BLaER1 treated with 17β-estradiol and CSF1 and Interleukin-3, amounts not matched to agents 10 nM and 100 nM (cell line): ENCODE measurements around the gene CRISPLD2.

ENCODE experiments used
- H3K27ac ChIP-seq, 11 experiments: shearing (Covaris generic); formaldehyde crosslinking; 2 replicates each; pipeline ENCODE4 v1.8.1; 2022
- H3K27me3 ChIP-seq, 11 experiments: shearing (Covaris generic); formaldehyde crosslinking; 2 replicates each; pipeline ENCODE4 v1.8.1; 2022
- H3K36me3 ChIP-seq, 11 experiments: shearing (Covaris generic); formaldehyde crosslinking; 2 replicates each; pipeline ENCODE4 v1.8.1; 2022
- H3K4me1 ChIP-seq, 10 experiments: shearing (Covaris generic); formaldehyde crosslinking; 2 replicates each; pipeline ENCODE4 v1.8.1; 2022
- H3K4me2 ChIP-seq, 11 experiments: shearing (Covaris generic); formaldehyde crosslinking; 2 replicates each; pipeline ENCODE4 v1.8.1; 2022
- H3K4me3 ChIP-seq, 10 experiments: shearing (Covaris generic); formaldehyde crosslinking; 2 replicates each; pipeline ENCODE4 v1.8.1; 2022
- H3K9ac ChIP-seq, 11 experiments: shearing (Covaris generic); formaldehyde crosslinking; 2 replicates each; pipeline ENCODE4 v1.8.1; 2022
- H3K9me3 ChIP-seq, 11 experiments: shearing (Covaris generic); formaldehyde crosslinking; replicated peaks in 1 of 11; 2 replicates each; pipeline ENCODE4 v1.8.1; 2022
- H4K20me1 ChIP-seq, 11 experiments: shearing (Covaris generic); formaldehyde crosslinking; 2 replicates each; pipeline ENCODE4 v1.8.1; 2022
- Cebpa-rat ChIP-seq, 11 experiments: shearing (Covaris generic); IDR thresholded peaks; 2 replicates each; pipeline ENCODE4 v1.8.1; 2022

The CRISPLD2 gene

GRCh38 chr16:84819644-84820304 lies at the start of gene CRISPLD2:
TSS of gene CRISPLD2 (plus strand) at chr16:84819985. CDS start at chr16:84838496, 18,511 bp downstream.
- Histone ChIP-seq H3K4me1 (peaks cover 24 to 85% (median 59%) of the 10 kb centered on the region in 10 experiments), H3K4me3 (peak within 1 kb of the TSS; percentile 33 to 73 (median 62); a peak in 19 of 20 replicates), H3K27ac (no peak within 1 kb of the TSS), H3K36me3 (peaks cover 0 to 10% (median 0%) of the 10 kb centered on the region in 11 experiments; a peak in 3 of 22 replicates), H3K9me3 (peaks cover 0 to 7% (median 0%) of the 10 kb centered on the region in 11 experiments; a peak in 2 of 22 replicates), H3K27me3 (peaks cover 0 to 16% (median 8%) of the 10 kb centered on the region in 11 experiments; a peak in 11 of 22 replicates), H4K20me1 (peaks cover 0 to 28% (median 19%) of the 10 kb centered on the region in 11 experiments; a peak in 15 of 22 replicates), H3K9ac (peak within 1 kb of the TSS in 10 of 11 experiments; percentile 12 to 73 (median 58); a peak in 17 of 22 replicates), H3K4me2 (peak within 1 kb of the TSS; percentile 81 to 99 (median 96))
- no peak for TF ChIP-seq Cebpa-rat (IDR thresholded peaks at IDR 0.05)

- Histone ChIP-seq H3K9me3 (no peaks in the 10 kb centered on the region), H4K20me1 (peaks cover 0 to 57% (median 32%) of the 10 kb centered on the region in 11 experiments; a peak in 13 of 22 replicates), H3K4me2 (no peak overlapping the region), H3K27ac (peak overlapping the region in 4 of 11 experiments; percentile 42 to 79 (median 46); a peak in 7 of 22 replicates), H3K4me3 (no peak overlapping the region), H3K4me1 (peaks cover 0 to 39% (median 18%) of the 10 kb centered on the region in 10 experiments; a peak in 16 of 20 replicates), H3K36me3 (peaks cover 92 to 100% (median 99%) of the 10 kb centered on the region in 11 experiments), H3K9ac (0 out of 22 replicates have a peak overlapping the region, but pooled peaks of 2 of the 11 experiments have one; percentile 10 to 18), H3K27me3 (no peaks in the 10 kb centered on the region)
- TF ChIP-seq Cebpa-rat (IDR thresholded peaks at IDR 0.05): no peak
Measured at GRCh38 chr16:84773312-84773711, 46.5 kb upstream of the CRISPLD2 start.

GRCh38 chr16:84774810-84775209 lies 45.0 kb upstream of the CRISPLD2 start:
- TF ChIP-seq Cebpa-rat (IDR thresholded peaks at IDR 0.05): peak in 6 of 11 experiments; percentile 11 to 73 (median 51); a peak in 6 of 22 replicates

GRCh38 chr16:84775262-84775810 lies 44.4 kb upstream of the CRISPLD2 start:
- Histone ChIP-seq H3K9me3 (peaks cover 0 to 15% (median 0%) of the 10 kb centered on the region in 11 experiments; a peak in 5 of 22 replicates), H4K20me1 (peaks cover 0 to 44% (median 21%) of the 10 kb centered on the region in 11 experiments; a peak in 11 of 22 replicates), H3K9ac (peak overlapping the region in 7 of 11 experiments; percentile 17 to 58 (median 44); a peak in 12 of 22 replicates), H3K27ac (peak overlapping the region in 10 of 11 experiments; percentile 0 to 79 (median 66); a peak in 18 of 22 replicates), H3K4me1 (peaks cover 0 to 39% (median 18%) of the 10 kb centered on the region in 10 experiments; a peak in 16 of 20 replicates), H3K27me3 (no peaks in the 10 kb centered on the region), H3K4me2 (peak overlapping the region in 8 of 11 experiments; percentile 4 to 69 (median 38); a peak in 13 of 22 replicates), H3K4me3 (no peak overlapping the region), H3K36me3 (peaks cover 92 to 100% (median 99%) of the 10 kb centered on the region in 11 experiments)
- no peak for TF ChIP-seq Cebpa-rat (IDR thresholded peaks at IDR 0.05)

More at GRCh38 chr16:84774810-84775209, 45.0 kb upstream of the CRISPLD2 start:
- Histone ChIP-seq H3K9ac (peak overlapping the region in 7 of 11 experiments; percentile 17 to 58 (median 44); a peak in 11 of 22 replicates), H3K36me3 (peaks cover 92 to 100% (median 99%) of the 10 kb centered on the region in 11 experiments), H3K4me1 (peaks cover 0 to 39% (median 18%) of the 10 kb centered on the region in 10 experiments; a peak in 16 of 20 replicates), H3K27me3 (no peaks in the 10 kb centered on the region), H4K20me1 (peaks cover 0 to 47% (median 24%) of the 10 kb centered on the region in 11 experiments; a peak in 11 of 22 replicates), H3K4me2 (peak overlapping the region in 8 of 11 experiments; percentile 4 to 69 (median 38); a peak in 13 of 22 replicates), H3K4me3 (no peak overlapping the region), H3K27ac (peak overlapping the region in 9 of 11 experiments; percentile 46 to 79 (median 68); a peak in 17 of 22 replicates), H3K9me3 (peaks cover 0 to 10% (median 0%) of the 10 kb centered on the region in 11 experiments; a peak in 2 of 22 replicates)

- H3K27ac ChIP-seq: peak overlapping the region in 2 of 11 experiments; percentile 21 to 28; a peak in 1 of 22 replicates
- H4K20me1 ChIP-seq: peaks cover 0 to 26% (median 8%) of the 10 kb centered on the region in 11 experiments; a peak in 11 of 22 replicates
- H3K36me3 ChIP-seq: peaks cover 80 to 98% (median 88%) of the 10 kb centered on the region in 11 experiments
Measured at GRCh38 chr16:84777435-84777834, 42.4 kb upstream of the CRISPLD2 start.

GRCh38 chr16:84778720-84779119 lies 41.1 kb upstream of the CRISPLD2 start:
- peaks cover 0 to 30% (median 18%) of the 10 kb centered on the region in 10 experiments; a peak in 16 of 20 replicates for H3K4me1 ChIP-seq
- no peak overlapping the region for H3K4me2 ChIP-seq
- no peak for TF ChIP-seq Cebpa-rat (IDR thresholded peaks at IDR 0.05)
- H3K4me3 ChIP-seq: no peak overlapping the region
- no peak overlapping the region for H3K27ac ChIP-seq
- peaks cover 0 to 19% (median 0%) of the 10 kb centered on the region in 11 experiments; a peak in 5 of 22 replicates for H3K9me3 ChIP-seq
- no peak overlapping the region for H3K9ac ChIP-seq
- no peaks in the 10 kb centered on the region for H3K27me3 ChIP-seq
- peaks cover 0 to 15% (median 0%) of the 10 kb centered on the region in 11 experiments; a peak in 6 of 22 replicates for H4K20me1 ChIP-seq
- peaks cover 67 to 85% (median 75%) of the 10 kb centered on the region in 11 experiments for H3K36me3 ChIP-seq

More at GRCh38 chr16:84777435-84777834, 42.4 kb upstream of the CRISPLD2 start:
- H3K4me2 ChIP-seq: no peak overlapping the region
- peaks cover 0 to 19% (median 0%) of the 10 kb centered on the region in 11 experiments; a peak in 5 of 22 replicates for H3K9me3 ChIP-seq
- no peak overlapping the region for H3K4me3 ChIP-seq
- H3K9ac ChIP-seq: no peak overlapping the region
- no peaks in the 10 kb centered on the region for H3K27me3 ChIP-seq
- peaks cover 0 to 39% (median 18%) of the 10 kb centered on the region in 10 experiments; a peak in 16 of 20 replicates for H3K4me1 ChIP-seq
- no peak for TF ChIP-seq Cebpa-rat (IDR thresholded peaks at IDR 0.05)

GRCh38 chr16:84780063-84780462 lies 39.7 kb upstream of the CRISPLD2 start:
- Histone ChIP-seq H3K4me1 (peaks cover 0 to 16% (median 6%) of the 10 kb centered on the region in 10 experiments; a peak in 14 of 20 replicates), H3K4me2 (no peak overlapping the region), H3K27ac (no peak overlapping the region), H3K9me3 (peaks cover 0 to 19% (median 0%) of the 10 kb centered on the region in 11 experiments; a peak in 5 of 22 replicates), H3K4me3 (no peak overlapping the region), H3K27me3 (no peaks in the 10 kb centered on the region), H4K20me1 (peaks cover 0 to 11% (median 0%) of the 10 kb centered on the region in 11 experiments; a peak in 3 of 22 replicates), H3K36me3 (peaks cover 57 to 72% (median 62%) of the 10 kb centered on the region in 11 experiments), H3K9ac (no peak overlapping the region)
- no peak for TF ChIP-seq Cebpa-rat (IDR thresholded peaks at IDR 0.05)
